Hematopoietic multipotent progenitor cell treated with erythropoietin and hydrocortisone succinate and interleukin-3 and kit ligand, for 4 days (in vitro differentiated cells): ENCODE measurements around the gene BICDL2.
A peak's percentile ranks its signal among the peaks of the same experiment; 100 is the strongest.

Experiments
- DNase-seq: peaks from one replicate; pipeline ENCODE4 v3.0.0-alpha.2; 2015

The BICDL2 gene

GRCh38 chr16:3045758-3046640 lies 9.3 kb upstream of the BICDL2 start, which contains the start of gene MMP25:
Gene MMP25 (plus strand): TSS chr16:3046561. CDS start chr16:3046918, 357 bp downstream.
- DNase-seq, result no peak

GRCh38 chr16:3044708-3045107 lies 8.0 kb upstream of the BICDL2 start:
- DNase-seq, result no peak

GRCh38 chr16:3042376-3042775 lies 5.6 kb upstream of the BICDL2 start:
- DNase-seq, result no peak

- no peak for DNase-seq
Observed at GRCh38 chr16:3038896-3039295, 2.2 kb upstream of the BICDL2 start.

- DNase-seq, result no peak
Observed at GRCh38 chr16:3038256-3038655, 1.5 kb upstream of the BICDL2 start.

- DNase-seq, result no peak
Observed at GRCh38 chr16:3035972-3036725, 595 bp downstream of the BICDL2 start.

- DNase-seq, result no peak
Observed at GRCh38 chr16:3035289-3035971, 1.3 kb downstream of the BICDL2 start.

GRCh38 chr16:3032624-3033023 lies 4.1 kb downstream of the BICDL2 start:
- no peak for DNase-seq

- no peak for DNase-seq
Observed at GRCh38 chr16:3030222-3031212, 6.2 kb downstream of the BICDL2 start.

- DNase-seq, result peak; percentile 58
Observed at GRCh38 chr16:3029491-3030221, 7.1 kb downstream of the BICDL2 start.

- DNase-seq, result no peak
Observed at GRCh38 chr16:3028716-3029319, 7.9 kb downstream of the BICDL2 start.

- peak; percentile 92 for DNase-seq
Observed at GRCh38 chr16:3027983-3028715, 8.6 kb downstream of the BICDL2 start.

- no peak for DNase-seq
Observed at GRCh38 chr16:3027489-3027795, 9.3 kb downstream of the BICDL2 start.

- DNase-seq, result no peak
Observed at GRCh38 chr16:3026609-3027488, 9.9 kb downstream of the BICDL2 start.

- DNase-seq, result no peak
Observed at GRCh38 chr16:3026003-3026378, 10.8 kb downstream of the BICDL2 start.

- DNase-seq, result no peak
Observed at GRCh38 chr16:3025032-3026002, 11.4 kb downstream of the BICDL2 start.

GRCh38 chr16:3023669-3024478 lies 12.9 kb downstream of the BICDL2 start, which contains the start of the genes HCFC1R1 and THOC6:
Gene HCFC1R1 (minus strand): TSS chr16:3023942. CDS start chr16:3023941, 1 bp downstream.
Gene THOC6 (plus strand): TSS chr16:3024035. CDS start chr16:3024327, 292 bp downstream.
- peak; percentile 99 for DNase-seq
